Urothelium cell line (cell line): Measurements from ENCODE around the gene TMEM91.
A peak's percentile ranks its signal among the peaks of the same experiment; 100 is the strongest.
"Not testable (repeated sequence)": the region's sequence is repeated elsewhere in the genome, so short reads cannot be mapped to it uniquely, and the experiment has no call there.

Source experiments
- DNase-seq: peaks from one replicate; pipeline ENCODE4 v3.0.0; 2011; ENCODE audit warnings: low spot score, mixed read lengths
- FAIRE-seq: peaks from 2 replicates; lab custom pipeline; 2011; peaks lifted over from hg19 to GRCh38; lab: Jason Lieb, UNC

Gene TMEM91

GRCh38 chr19:41376241-41376997 is at the start of gene TMEM91:
Gene TMEM91, plus strand, starts transcription at chr19:41376533. Its CDS starts 1,777 bp downstream, at chr19:41378310.
- FAIRE-seq (no peak), DNase-seq (no peak)

DNA sequence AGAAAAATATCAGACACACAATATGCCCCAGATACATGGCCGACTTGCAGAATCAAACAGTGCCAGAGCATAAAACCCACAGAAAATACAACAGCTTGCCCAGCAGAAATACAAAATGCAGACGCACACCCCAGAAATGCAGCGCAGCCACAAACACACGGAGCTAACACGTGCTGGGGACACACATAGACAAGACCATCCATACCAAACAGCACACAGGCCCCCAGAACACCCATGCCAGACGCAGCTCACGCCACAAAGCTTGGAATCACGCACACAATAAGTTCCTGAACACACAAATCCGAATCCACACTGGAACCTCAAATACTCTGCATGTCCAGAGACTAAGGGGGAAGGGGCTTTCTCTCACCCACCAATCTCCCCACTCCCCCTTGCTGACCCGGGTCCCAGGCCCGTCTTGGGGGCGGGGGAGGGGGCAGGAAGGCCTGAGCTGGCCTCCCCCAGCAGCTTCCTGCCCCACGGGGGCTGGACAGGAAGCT is 49.2 kb upstream of the TMEM91 start:
- DNase-seq (no peak), FAIRE-seq (no peak)

GRCh38 chr19:41327576-41328156 is 48.7 kb upstream of the TMEM91 start:
- peak; percentile 87 for DNase-seq
- FAIRE-seq: peak; percentile 95

DNA sequence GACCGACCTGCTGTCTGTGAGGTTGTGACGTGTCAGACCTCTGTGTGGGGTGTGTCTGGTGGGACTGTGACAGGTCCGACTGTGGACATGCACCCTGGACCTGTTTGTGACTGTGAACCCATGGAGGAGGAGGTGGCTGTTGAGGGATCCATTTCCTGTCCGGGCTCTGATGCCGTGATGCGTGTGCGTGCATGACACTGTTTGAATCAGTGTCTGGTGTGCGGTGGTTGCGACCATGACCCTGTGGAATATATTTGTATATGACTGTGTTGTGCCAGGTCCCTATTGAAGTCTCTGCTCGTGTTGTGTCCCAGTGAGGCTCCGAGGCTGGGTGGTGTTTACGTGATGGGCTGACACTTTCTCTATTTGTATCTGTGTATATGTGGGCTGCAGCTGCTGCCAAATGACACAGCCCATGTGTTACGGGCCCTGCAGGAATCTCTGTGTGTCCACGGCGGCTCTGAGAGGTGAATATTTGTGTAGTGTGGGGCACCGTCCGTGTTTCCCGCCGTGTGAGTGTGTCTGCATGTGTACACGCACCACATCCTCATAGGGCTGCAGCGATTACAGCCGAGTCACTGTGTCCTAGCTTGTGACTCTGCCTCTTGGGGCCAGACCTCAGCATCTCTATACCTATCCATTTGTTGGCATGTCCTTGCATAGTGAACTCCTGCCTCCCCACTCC is 48.0 kb upstream of the TMEM91 start:
- FAIRE-seq (no peak), DNase-seq (no peak)

GRCh38 chr19:41328842-41329225 is 47.5 kb upstream of the TMEM91 start:
- FAIRE-seq: no peak
- no peak for DNase-seq

GRCh38 chr19:41330481-41330880 is 45.9 kb upstream of the TMEM91 start:
- no peak for DNase-seq
- FAIRE-seq: no peak

DNA sequence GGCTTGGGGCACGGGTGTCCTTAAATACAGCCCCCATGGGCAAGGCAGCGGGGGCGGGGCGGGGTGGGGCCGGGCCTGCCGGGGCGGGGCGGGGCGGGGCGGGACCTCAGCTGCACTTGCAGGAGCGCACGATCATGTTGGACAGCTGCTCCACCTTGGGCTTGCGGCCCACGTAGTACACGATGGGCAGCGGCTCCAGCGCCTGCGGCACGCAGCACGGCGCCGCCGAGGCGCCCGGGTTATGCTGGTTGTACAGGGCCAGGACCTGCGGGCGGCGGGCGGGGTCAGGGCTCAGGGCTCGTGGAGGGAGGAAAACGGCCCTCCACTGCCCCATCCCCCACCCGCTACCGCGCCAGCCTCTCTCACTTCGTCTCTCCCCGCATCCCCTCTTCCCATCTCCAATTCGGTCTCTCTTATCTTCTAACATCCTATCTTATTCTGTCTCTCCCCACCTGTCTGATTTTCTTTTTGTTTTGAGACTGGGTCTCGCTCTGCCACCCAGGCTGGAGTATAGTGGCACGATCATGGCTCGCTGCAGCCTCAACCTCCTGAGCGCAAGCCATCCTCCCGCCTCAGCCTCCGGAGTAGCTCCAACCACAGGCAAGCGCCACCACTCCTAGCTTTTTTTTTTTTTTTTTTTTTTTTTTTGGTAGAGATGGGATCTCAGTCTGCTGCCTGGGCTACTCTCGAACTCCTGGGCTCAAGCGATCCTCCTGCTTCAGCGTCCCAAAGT is 45.2 kb upstream of the TMEM91 start:
- no peak for FAIRE-seq
- no peak for DNase-seq

DNA sequence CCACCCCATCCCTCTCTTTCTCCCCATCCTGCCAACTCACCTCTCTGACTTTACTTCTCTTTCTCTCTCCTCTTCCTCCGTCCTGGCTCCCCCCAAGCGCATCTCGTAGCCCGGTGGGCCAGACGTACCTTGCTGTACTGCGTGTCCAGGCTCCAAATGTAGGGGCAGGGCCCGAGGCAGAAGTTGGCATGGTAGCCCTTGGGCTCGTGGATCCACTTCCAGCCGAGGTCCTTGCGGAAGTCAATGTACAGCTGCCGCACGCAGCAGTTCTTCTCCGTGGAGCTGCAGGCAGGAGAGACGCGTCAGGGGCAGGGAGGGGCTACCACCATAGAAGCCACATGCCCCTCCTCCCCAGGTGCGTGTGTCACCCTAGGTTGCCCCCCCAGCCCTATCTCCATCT is 44.3 kb upstream of the TMEM91 start:
- FAIRE-seq (no peak), DNase-seq (no peak)

DNA sequence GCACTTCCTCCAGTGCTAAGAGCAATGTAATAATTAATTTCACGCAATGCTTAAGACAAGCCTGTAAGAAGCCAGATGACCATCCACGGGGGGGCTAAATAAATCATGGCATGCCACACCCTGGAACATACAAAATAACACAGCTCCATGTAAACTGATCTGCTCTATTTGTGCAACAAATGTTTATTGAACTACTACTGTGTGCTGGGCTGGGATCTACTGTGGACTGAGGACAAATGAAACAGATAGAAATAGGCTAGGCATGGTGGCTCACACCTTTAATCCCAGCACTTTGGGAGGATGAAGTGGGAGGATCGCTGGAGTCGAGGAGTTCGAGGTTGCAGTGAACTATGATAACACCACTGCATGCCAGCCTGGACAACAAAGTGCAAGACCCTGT is 43.9 kb upstream of the TMEM91 start:
- DNase-seq: no peak
- FAIRE-seq: no peak

DNA sequence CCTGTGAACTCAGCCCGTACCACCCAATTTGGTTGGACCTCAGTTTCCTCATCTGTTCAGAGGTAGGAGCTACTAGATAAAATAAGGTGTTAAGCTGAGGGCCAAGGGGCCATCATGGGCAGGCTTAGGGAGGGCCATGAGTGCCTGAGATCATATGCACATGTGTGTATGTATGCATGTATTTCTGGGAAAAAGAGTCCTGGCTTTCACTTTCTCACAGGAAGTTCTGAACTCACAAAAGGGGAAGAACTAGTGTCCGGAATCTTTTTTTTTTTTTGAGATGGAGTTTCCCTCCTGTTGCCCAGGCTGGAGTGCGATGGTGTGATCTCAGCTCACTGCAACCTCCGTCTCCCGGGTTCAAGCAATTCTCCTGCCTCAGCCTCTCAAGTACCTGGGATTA is 41.5 kb upstream of the TMEM91 start:
- FAIRE-seq (no peak), DNase-seq (no peak)

DNA sequence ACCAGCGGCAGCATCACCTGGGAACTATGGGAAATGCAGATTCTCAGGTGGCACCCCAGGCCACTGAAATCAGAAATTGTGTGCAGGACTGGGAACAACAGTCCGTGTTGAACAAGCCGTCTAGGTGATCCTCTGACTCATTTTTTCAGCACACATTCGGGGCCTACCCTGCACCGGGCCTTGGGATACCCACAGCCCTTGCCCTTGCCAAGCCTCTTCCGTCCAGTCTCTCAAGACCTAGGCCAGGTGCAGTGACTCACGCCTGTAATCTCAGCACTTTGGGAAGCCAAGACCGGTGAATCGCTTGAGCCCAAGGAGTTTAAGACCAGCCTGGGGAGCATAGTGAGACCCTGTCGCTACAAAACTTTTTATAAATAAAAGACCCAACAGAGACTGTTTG is 40.9 kb upstream of the TMEM91 start:
- no peak for DNase-seq
- no peak for FAIRE-seq

- FAIRE-seq (no peak), DNase-seq (peak; percentile 57)
Observed at GRCh38 chr19:41339936-41340335, 36.4 kb upstream of the TMEM91 start.

GRCh38 chr19:41341669-41342490 is 34.5 kb upstream of the TMEM91 start:
- DNase-seq (no peak), FAIRE-seq (no peak)

DNA sequence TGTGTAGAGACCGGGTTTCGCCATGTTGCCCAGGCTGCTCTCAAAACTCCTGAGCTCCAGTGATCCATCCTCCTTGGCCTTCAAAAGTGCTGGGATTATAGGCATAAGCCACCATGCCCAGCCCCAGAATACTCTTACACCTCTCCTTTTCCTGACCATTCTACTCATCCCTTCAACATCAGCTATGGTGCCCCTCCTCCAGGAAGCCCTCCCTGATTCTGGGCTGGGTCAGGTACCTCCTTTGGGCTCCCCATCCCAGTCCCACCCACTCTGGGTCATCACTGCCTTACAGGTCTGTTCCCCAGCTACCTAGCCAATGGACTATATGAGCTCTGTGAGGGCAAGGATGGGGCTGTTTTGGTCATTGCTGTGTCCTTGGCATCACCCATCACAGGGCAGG is 32.2 kb upstream of the TMEM91 start:
- DNase-seq (no peak), FAIRE-seq (no peak)

DNA sequence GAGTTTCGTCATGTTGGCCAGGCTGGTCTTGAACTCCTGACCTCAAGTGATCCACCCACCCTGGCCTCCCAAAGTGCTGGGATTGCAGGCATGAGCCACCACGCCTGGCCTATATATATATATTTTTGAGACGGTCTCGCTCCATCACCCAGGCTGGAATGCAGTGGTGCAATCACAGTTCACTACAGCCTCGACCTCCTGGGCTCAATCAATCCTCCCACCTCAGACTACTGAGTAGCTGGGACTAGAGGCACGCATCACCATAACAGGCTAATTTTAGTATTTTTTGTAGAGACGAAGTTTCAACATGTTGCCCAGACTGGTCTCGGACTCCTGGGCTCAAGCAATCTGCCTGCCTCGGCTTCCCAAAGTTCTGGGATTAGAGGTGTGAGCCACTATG is 29.4 kb upstream of the TMEM91 start:
- FAIRE-seq, DNase-seq: not testable (repeated sequence)

GRCh38 chr19:41350735-41351338 is 25.5 kb upstream of the TMEM91 start:
- DNase-seq (no peak), FAIRE-seq (no peak)

- DNase-seq (peak; percentile 83), FAIRE-seq (peak; percentile 20)
Observed at GRCh38 chr19:41351339-41352245, 24.7 kb upstream of the TMEM91 start.

DNA sequence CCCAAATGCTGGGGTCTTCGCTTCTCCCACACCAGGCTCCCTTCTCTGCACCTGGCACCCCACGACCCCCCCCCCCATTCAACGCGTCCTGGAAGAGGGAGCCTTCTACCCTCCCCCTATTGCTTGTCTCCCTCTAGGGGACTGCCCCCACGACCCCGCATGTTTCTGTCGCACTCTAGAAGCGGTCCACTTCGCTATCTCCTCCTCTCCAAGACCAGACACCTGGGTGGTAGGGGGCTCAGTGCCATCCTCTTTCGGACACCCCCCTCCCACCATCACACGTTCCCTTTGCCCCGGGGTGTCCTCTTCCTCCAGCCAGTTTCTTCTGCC is 24.1 kb upstream of the TMEM91 start:
- DNase-seq: no peak
- no peak for FAIRE-seq
